GM18526 (cell line): ENCODE results near the gene LARP7.

Experiments
- POLR2A ChIP-seq: IDR thresholded peaks from 3 replicates; pipeline ENCODE4 v1.6.1; 2011; ENCODE audit not compliant: insufficient read length; ENCODE audit errors: extremely low read depth

Gene LARP7

GRCh38 chr4:112636688-112637551 lies at the start of gene LARP7, which contains the start of gene ZGRF1:
TSS of gene LARP7 (plus strand) at chr4:112637143. CDS start at chr4:112644670, 7,527 bp downstream.
TSS of gene ZGRF1 (minus strand) at chr4:112636909. CDS start at chr4:112633176, 3,733 bp downstream.
- peak; percentile 49 for TF ChIP-seq POLR2A

- no peak for TF ChIP-seq POLR2A
Measured at GRCh38 chr4:112589206-112589605, 47.7 kb upstream of the LARP7 start.

- TF ChIP-seq POLR2A = no peak
Measured at GRCh38 chr4:112591593-112591992, 45.4 kb upstream of the LARP7 start.

DNA sequence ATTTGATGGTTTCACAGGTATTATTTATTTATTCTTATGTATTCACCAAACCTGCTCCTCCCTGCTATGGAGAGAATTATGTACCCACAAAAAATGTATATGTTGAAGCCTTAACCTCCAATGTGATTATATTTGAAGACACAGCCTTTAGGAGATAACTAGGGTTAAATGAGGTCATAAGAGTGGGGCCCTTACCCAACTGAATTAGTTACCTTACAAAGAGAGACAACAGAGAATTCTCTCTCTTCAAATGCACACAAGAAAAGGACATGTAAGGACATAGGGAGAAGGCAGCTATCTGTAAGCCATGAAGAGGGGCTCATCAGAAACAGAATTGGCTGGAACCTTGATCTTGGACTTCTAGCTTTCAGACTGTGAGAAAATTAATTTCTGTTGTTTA lies 44.2 kb upstream of the LARP7 start:
- no peak for TF ChIP-seq POLR2A

GRCh38 chr4:112593438-112594133 lies 43.4 kb upstream of the LARP7 start:
- no peak for TF ChIP-seq POLR2A

GRCh38 chr4:112594993-112595392 lies 42.0 kb upstream of the LARP7 start:
- TF ChIP-seq POLR2A = no peak

- TF ChIP-seq POLR2A = no peak
Measured at GRCh38 chr4:112604589-112604988, 32.4 kb upstream of the LARP7 start.

DNA sequence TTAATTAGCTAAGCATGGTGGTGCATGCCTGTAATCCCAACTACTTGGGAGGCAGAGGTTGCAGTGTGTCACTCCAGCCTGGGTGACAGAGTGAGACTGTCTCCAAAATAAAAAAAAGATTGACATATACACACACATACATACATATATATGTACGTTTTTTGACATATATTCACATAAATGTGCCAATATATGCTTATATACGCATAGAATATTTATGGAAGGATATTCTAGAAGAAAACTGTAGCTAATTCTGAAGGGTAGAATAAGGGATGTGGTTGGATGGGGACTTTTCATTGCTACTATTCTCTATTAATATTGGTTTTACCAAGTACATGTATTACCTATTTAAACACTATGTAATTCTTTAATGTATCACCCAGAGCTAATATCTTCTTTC lies 20.0 kb upstream of the LARP7 start:
- no peak for TF ChIP-seq POLR2A

DNA sequence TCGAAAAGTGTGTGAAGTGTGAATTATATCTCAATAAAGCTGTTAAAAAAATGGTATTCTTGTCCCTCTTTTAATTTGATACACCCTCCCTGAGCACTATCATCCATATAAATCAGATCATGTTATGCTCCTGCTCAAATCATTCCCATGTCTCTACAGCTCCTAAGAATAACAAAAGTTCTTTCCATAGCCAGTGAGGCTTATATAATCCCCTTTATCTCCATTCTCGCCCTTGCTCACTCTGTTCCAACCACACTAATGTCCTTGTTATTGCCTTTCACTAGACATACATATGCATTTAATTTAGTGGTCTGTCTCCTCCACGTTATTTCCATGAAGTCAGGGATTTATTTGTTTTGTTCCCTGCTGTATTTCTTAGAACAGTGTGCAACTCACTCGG lies 10.7 kb upstream of the LARP7 start:
- no peak for TF ChIP-seq POLR2A

DNA sequence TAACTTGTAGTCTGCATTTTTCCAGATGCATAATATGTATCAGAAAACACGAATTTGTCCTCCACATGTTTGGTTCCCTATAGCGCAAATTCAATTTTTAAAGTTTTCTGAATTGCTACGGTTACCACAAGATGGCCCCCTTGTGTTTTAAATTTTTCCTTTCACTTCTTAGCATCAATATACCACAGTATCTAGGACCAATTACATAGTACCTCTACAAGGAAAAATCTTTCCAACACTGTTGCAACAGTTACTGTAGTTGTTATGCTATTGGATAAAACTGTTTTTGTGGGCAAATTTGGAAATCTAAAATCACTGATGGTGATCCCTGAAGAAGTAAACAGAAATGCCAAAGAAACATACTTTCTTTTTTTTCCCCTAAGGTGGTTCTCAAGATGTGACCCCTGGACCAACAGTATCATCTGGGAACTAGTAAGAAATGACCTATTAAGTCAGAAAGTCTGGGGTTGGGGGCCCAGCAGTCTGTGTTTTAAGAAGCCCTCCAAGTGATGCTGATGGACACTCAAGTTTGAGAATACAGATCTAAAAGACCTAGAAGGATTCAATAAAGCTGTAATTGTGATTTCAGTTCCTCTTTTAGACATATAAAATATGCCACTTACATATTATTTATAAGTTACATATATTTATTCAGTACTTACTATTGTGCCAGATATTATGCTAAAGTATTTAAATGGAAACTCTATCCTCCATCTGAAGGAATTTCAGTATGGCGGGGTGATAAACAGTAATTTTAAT lies 3.3 kb upstream of the LARP7 start:
- TF ChIP-seq POLR2A = no peak

- TF ChIP-seq POLR2A = no peak
Measured at GRCh38 chr4:112637552-112637866, 566 bp downstream of the LARP7 start.

DNA sequence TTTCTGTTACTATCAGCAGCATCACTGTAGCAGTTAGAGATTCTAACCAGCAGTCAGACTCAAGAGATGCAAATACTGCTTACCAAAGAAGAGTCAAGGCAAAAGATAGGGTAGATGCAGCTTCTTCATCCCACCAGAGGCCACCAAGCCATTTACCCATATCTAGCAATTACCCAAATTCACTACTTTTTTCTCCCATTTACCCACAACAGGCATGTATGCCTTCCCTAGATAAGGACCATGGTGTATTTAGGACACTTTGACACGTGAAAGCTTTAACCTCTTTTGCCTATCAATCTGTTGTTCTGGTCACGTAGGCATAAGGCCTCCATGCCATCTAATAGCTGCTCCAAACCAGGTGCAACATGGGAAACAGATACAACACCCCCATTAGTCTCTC lies 5.6 kb downstream of the LARP7 start:
- TF ChIP-seq POLR2A = no peak

DNA sequence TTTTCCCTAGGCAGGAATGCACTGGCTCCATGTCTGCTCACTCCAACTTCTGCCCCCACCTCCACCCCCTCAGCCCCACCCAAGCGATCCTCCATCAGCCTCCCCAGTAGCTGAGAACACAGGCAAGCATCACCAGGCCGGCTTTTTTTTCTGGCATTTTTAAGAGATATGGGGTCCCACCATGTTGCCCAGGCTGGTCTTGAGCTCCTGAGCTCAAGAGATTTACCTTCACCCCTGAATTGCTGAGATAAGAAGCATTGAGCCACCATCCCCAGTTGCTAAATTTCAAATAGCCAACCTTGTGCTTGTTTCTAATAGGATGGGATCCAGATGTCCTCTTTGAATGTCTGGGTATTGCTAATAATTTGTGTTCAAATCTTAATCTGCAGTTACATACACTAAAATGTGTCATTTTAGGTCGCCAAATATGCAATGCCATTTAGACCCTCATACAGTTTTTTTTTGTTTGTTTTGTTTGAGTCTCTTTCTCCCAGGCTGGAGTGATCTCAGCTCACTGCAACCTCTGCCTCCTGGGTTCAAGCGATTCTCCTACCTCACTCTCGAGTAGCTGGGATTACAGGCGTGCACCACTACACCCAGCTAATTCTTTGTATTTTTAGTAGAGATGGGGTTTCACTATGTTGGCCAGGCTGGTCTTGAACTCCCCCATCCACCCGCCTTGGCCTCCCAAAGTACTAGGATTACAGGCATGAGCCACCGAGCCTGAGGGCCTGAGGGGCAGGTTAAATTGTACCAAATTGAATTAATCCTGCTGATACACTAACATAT lies 8.8 kb downstream of the LARP7 start:
- TF ChIP-seq POLR2A = no peak

GRCh38 chr4:112646632-112647537 lies 9.9 kb downstream of the LARP7 start:
- TF ChIP-seq POLR2A = no peak

DNA sequence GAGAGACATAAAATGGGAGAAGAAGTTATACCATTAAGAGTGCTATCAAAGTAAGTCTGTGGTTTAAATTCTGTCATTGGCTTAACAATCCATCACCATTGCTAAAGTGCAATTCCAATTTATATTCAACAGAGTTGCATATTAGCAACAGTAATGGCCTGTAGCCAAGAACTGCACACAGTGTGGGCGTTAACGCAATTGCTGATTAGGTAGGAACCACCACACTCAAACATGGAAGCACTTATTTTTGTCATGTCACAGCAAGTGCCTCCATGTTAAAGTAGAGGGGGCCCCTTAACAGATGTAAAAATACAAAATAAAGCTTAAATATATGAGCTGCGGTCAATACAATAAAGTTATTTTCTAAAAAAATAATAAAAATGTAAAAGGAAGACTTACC lies 10.8 kb downstream of the LARP7 start:
- TF ChIP-seq POLR2A = no peak
